Gastrocnemius medialis (tissue), 4 donors: ENCODE results near the gene MEIS1.

Source experiments
- POLR2A ChIP-seq, 2 donors: fragments of 450-650 bp; IDR thresholded peaks; one replicate each; pipeline ENCODE4 v1.6.1; 2017; ENCODE audit warnings: antibody characterized with exemption in 2 of 2, mild to moderate bottlenecking in 2 of 2, moderate library complexity in 2 of 2
- TF ChIP-seq, protein P1 (sequence below), 5 experiments: fragments of 450-650 bp in 3 of 5; fragments of 200-600 bp in 2 of 5; sonication (generic) in 2 of 5; IDR thresholded peaks in 4 of 5; conservative IDR thresholded peaks in 1 of 5; 1 replicate in 4 of 5; 2 replicates in 1 of 5; pipeline ENCODE4 v1.5.1; 2016 to 2019; ENCODE audit warnings: antibody characterized with exemption in 5 of 5, mild to moderate bottlenecking in 3 of 5, moderate library complexity in 3 of 5

GRCh38 chr2:66516499-66516898, 81.6 kb downstream of the MEIS1 start:
- TF ChIP-seq, protein P1, sequence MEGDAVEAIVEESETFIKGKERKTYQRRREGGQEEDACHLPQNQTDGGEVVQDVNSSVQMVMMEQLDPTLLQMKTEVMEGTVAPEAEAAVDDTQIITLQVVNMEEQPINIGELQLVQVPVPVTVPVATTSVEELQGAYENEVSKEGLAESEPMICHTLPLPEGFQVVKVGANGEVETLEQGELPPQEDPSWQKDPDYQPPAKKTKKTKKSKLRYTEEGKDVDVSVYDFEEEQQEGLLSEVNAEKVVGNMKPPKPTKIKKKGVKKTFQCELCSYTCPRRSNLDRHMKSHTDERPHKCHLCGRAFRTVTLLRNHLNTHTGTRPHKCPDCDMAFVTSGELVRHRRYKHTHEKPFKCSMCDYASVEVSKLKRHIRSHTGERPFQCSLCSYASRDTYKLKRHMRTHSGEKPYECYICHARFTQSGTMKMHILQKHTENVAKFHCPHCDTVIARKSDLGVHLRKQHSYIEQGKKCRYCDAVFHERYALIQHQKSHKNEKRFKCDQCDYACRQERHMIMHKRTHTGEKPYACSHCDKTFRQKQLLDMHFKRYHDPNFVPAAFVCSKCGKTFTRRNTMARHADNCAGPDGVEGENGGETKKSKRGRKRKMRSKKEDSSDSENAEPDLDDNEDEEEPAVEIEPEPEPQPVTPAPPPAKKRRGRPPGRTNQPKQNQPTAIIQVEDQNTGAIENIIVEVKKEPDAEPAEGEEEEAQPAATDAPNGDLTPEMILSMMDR (IDR thresholded peaks at IDR 0.05 in 4 of 5, conservative IDR thresholded peaks at IDR 0.05 in 1 of 5): no peak
- TF ChIP-seq POLR2A (IDR thresholded peaks at IDR 0.05): no peak
